Stomach (tissue), 9 donors: ENCODE measurements around the gene ERBB4. TPM values are rescaled to one million over a fixed set of nuclear protein-coding genes. Genes with fewer than 3 reads are reported as not detected.

Experiments
- DNase-seq, 2 donors: peaks; one replicate each; pipeline versions ENCODE4 v3.0.0 to v3.0.0-alpha.2; 2013 to 2019
- H3K27ac ChIP-seq, 5 donors: fragments of 200-600 bp in 4 of 5; sonication (generic) in 4 of 5; one replicate each; pipeline ENCODE4 v1.5.1; 2013 to 2019; ENCODE audit warnings: mild to moderate bottlenecking in 1 of 5, moderate library complexity in 1 of 5
- H3K27me3 ChIP-seq, 3 donors: fragments of 200-600 bp; sonication (generic); one replicate each; pipeline ENCODE4 v1.5.1; 2017 to 2019; ENCODE audit warnings: mixed run types in 1 of 3
- H3K36me3 ChIP-seq, 4 donors: fragments of 200-600 bp; sonication (generic); 1 replicate in 3 of 4; 2 replicates in 1 of 4; pipeline ENCODE4 v1.5.1; 2016 to 2019
- H3K4me1 ChIP-seq, 4 donors: fragments of 200-600 bp; sonication (generic); one replicate each; pipeline ENCODE4 v1.5.1; 2016 to 2019
- H3K4me3 ChIP-seq, 4 donors: fragments of 200-600 bp; sonication (generic) in 3 of 4; one replicate each; pipeline ENCODE4 v1.5.1; 2016 to 2019; ENCODE audit warnings: mild to moderate bottlenecking in 1 of 4
- H3K9me3 ChIP-seq, 4 donors: fragments of 200-600 bp; sonication (generic); one replicate each; pipeline ENCODE4 v1.5.1; 2016 to 2019
- CTCF ChIP-seq, 7 experiments: fragments of 450-650 bp in 4 of 7; fragments of 200-600 bp in 3 of 7; sonication (generic) in 3 of 7; IDR thresholded peaks; one replicate each; pipeline ENCODE4 v1.5.1; 2016 to 2019; ENCODE audit warnings: antibody characterized with exemption in 7 of 7, control low read depth in 2 of 7, mild to moderate bottlenecking in 1 of 7
- EP300 ChIP-seq: sonication (generic); formaldehyde crosslinking; IDR thresholded peaks from one replicate; pipeline ENCODE4 v1.6.1; 2017; ENCODE audit warnings: antibody characterized with exemption
- POLR2A ChIP-seq, 4 donors: fragments of 450-650 bp; IDR thresholded peaks; one replicate each; pipeline ENCODE4 v1.6.1; 2016; ENCODE audit warnings: antibody characterized with exemption in 4 of 4, control low read depth in 2 of 4, mild to moderate bottlenecking in 1 of 4, moderate library complexity in 1 of 4
- POLR2AphosphoS5 ChIP-seq, 3 donors: sonication (generic); formaldehyde crosslinking; IDR thresholded peaks; one replicate each; pipeline ENCODE4 v1.6.1; 2016; ENCODE audit warnings: antibody characterized with exemption in 3 of 3
- WGBS, 5 donors: extraction: QIAGEN DNeasy Blood & Tissue Kit in 3 of 5; methylation state at CpG; one replicate each; pipeline versions ENCODE4 v1.1.5 to v1.1.7; 2013 to 2018; 5-methylcytosine and 5-hydroxymethylcytosine counted together
- intact Hi-C: fragments of 100-400 bp; cut with DNase I; formaldehyde crosslinking; loops from one replicate; pipeline ENCODE4 v1.15.1; 2023; ENCODE audit warnings: low total_unique reads
- polyA plus RNA-seq, 3 donors: library from polyadenylated mRNA; stranded (reverse); fragments of 200-250 nt; gene quantifications; one replicate each; pipeline ENCODE4 v1.2.3, GENCODE V29; 2013
- total RNA-seq, 5 donors: library from RNA; depleted of rRNA; stranded (reverse); fragments of >200 nt; gene quantifications; one replicate each; pipeline versions ENCODE4 v1.1.0 to v1.2.3, GENCODE V29; 2014 to 2016
- donor health status: healthy with polysubstance abuse.
- donor health status: Bipolar disorder and iron deficiency.
- donor health status: healthy.

The ERBB4 gene
- total and polyA plus RNA-seq, 8 donors = 0.12 to 2.5 (median 0.45) TPM; not detected in 1

GRCh38 chr2:212180408-212181083, 358.1 kb downstream of the ERBB4 start:
- Histone ChIP-seq H3K27me3 (no peaks in the 10 kb centered on the region), H3K4me3 (no peak overlapping the region), H3K36me3 (no peaks in the 10 kb centered on the region), H3K9me3 (no peaks in the 10 kb centered on the region), H3K27ac (no peak overlapping the region), H3K4me1 (no peaks in the 10 kb centered on the region)
- DNase-seq = no peak
- TF ChIP-seq EP300 = no peak
- no peak for TF ChIP-seq POLR2A (IDR thresholded peaks at IDR 0.05)
- TF ChIP-seq CTCF (IDR thresholded peaks at IDR 0.05) = no peak
- TF ChIP-seq POLR2AphosphoS5 (IDR thresholded peaks at IDR 0.05) = no peak
- WGBS, 5 donors = 67 to 75% (median 73%) methylated on average over 3 of the region's 3 CpGs
- intact Hi-C loops = no loop called here

GRCh38 chr2:212177724-212178123, 360.9 kb downstream of the ERBB4 start:
- Histone ChIP-seq H3K27me3 (no peaks in the 10 kb centered on the region), H3K4me1 (no peaks in the 10 kb centered on the region), H3K36me3 (no peaks in the 10 kb centered on the region), H3K4me3 (no peak overlapping the region), H3K27ac (no peak overlapping the region), H3K9me3 (no peaks in the 10 kb centered on the region)
- intact Hi-C loops = no loop called here
- WGBS, 5 donors = 45 to 71% (median 47%) methylated on average over 2 of the region's 2 CpGs
- no peak for DNase-seq
- TF ChIP-seq CTCF (IDR thresholded peaks at IDR 0.05) (no peak), EP300 (no peak), POLR2A (IDR thresholded peaks at IDR 0.05) (no peak), POLR2AphosphoS5 (IDR thresholded peaks at IDR 0.05) (no peak)

GRCh38 chr2:212176151-212176550, 362.5 kb downstream of the ERBB4 start:
- Histone ChIP-seq H3K36me3 (no peaks in the 10 kb centered on the region), H3K4me3 (no peak overlapping the region), H3K9me3 (peaks cover 0 to 6% (median 0%) of the 10 kb centered on the region in 4 donors), H3K4me1 (no peaks in the 10 kb centered on the region), H3K27me3 (no peaks in the 10 kb centered on the region), H3K27ac (no peak overlapping the region)
- intact Hi-C loops = no loop called here
- peak in 1 of 2 donors; percentile 0 for DNase-seq
- 50 to 79% (median 67%) methylated on average over 1 of the region's 1 CpG for WGBS, 5 donors
- TF ChIP-seq EP300 (no peak), CTCF (IDR thresholded peaks at IDR 0.05) (no peak), POLR2A (IDR thresholded peaks at IDR 0.05) (no peak), POLR2AphosphoS5 (IDR thresholded peaks at IDR 0.05) (no peak)

GRCh38 chr2:212173756-212174510, 364.7 kb downstream of the ERBB4 start:
- H3K27ac ChIP-seq = no peak overlapping the region
- intact Hi-C loops = no loop called here
- no peaks in the 10 kb centered on the region for H3K27me3 ChIP-seq
- H3K4me3 ChIP-seq = no peak overlapping the region
- H3K9me3 ChIP-seq = peaks cover 0 to 16% (median 5%) of the 10 kb centered on the region in 4 donors
- no peaks in the 10 kb centered on the region for H3K4me1 ChIP-seq
- WGBS, 5 donors = 8 to 26% (median 15%) methylated on average over 3 of the region's 3 CpGs
- no peaks in the 10 kb centered on the region for H3K36me3 ChIP-seq
- DNase-seq = peak in 1 of 2 donors; percentile 22
- TF ChIP-seq POLR2A (IDR thresholded peaks at IDR 0.05) (no peak), EP300 (no peak), CTCF (IDR thresholded peaks at IDR 0.05) (no peak), POLR2AphosphoS5 (IDR thresholded peaks at IDR 0.05) (no peak)
